Measurements from ENCODE around the gene ANKLE2. TPM values are rescaled to one million over a fixed set of nuclear protein-coding genes. Genes with fewer than 3 reads are reported as not detected.

The ANKLE2 gene
- total and polyA plus RNA-seq, 2 of the 8 experiments (the other 6 are each of a cell fraction or from before 2014, with no cell fraction given) = 41.0 to 64.9 TPM

DNA sequence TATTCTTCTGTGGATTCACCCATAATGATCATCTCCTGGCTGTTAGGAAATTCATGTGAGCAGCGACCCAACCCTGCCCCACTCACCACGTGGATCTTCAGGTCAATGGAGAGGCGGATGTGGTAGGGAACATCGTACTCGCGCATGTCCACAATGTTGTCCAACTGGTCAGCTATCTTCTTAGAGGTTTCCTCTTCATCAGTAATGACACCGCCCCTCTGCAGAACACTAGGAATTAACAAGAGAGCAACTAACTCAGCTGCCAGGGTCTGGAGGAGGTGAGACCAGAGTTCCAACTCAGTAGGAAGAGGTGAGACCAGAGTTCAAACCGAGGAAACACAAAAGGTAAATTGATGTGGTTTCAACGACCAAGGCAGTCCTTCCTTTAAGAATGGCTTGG lies 84.1 kb downstream of the ANKLE2 start:
- Histone ChIP-seq H3K56ac (replicated peaks; ENCODE audit: insufficient read length, low read depth, low read length) (no peak overlapping the region), H3K4me2 (ENCODE audit: insufficient read depth in 1 of 2, low read depth in 2 of 2, low read length in 2 of 2) (no peak overlapping the region), H3K9me3 (ENCODE audit: insufficient read depth in 2 of 2, low read depth in 1 of 2, low read length in 1 of 2) (no peaks in the 10 kb centered on the region), H3K14ac (ENCODE audit: insufficient read length) (no peak overlapping the region), H3K4me1 (replicated peaks in 1 of 4; ENCODE audit: control insufficient read depth in 3 of 4, insufficient read depth in 4 of 4, low read length in 3 of 4) (no peaks in the 10 kb centered on the region; a peak in 2 of 7 replicates), H2AK5ac (ENCODE audit: low read depth, low read length) (no peak overlapping the region), H2BK15ac (ENCODE audit: low read length) (no peak overlapping the region), H3K27me3 (replicated peaks in 1 of 4; ENCODE audit: control insufficient read depth in 3 of 4, extremely low read depth in 1 of 4, insufficient read depth in 3 of 4, low read length in 3 of 4) (no peaks in the 10 kb centered on the region), H4K8ac (ENCODE audit: extremely low read depth, insufficient read depth, low read length) (no peak overlapping the region), H3K23me2 (ENCODE audit: low read depth, low read length) (no peaks in the 10 kb centered on the region; the same call in 1 of the 2 replicates), H2BK5ac (ENCODE audit: low read depth, low read length) (no peak overlapping the region), H3K36me3 (ENCODE audit: control insufficient read depth in 2 of 4, insufficient read depth in 4 of 4, low read length in 3 of 4) (peaks cover 38 to 75% (median 52%) of the 10 kb centered on the region in 4 experiments), H3K4ac (replicated peaks; ENCODE audit: insufficient read length, low read depth, low read length) (no peak overlapping the region), H2BK12ac (ENCODE audit: low read depth, low read length) (no peak overlapping the region), H3K18ac (ENCODE audit: extremely low read depth, low read length) (no peak overlapping the region), H3K4me3 (ENCODE audit: extremely low read depth in 1 of 4, insufficient read depth in 2 of 4, low read depth in 3 of 4, low read length in 4 of 4) (no peak overlapping the region), H4K20me1 (replicated peaks in 1 of 2; ENCODE audit: control insufficient read depth in 1 of 2, insufficient read depth in 2 of 2, low read length in 2 of 2) (peaks cover 8 to 35% of the 10 kb centered on the region in 2 experiments), H4K5ac (ENCODE audit: insufficient read length, low read depth, low read length) (no peak overlapping the region), H3K79me2 (ENCODE audit: control insufficient read depth in 1 of 2, insufficient read depth in 2 of 2, low read length in 2 of 2) (peaks cover 16 to 39% of the 10 kb centered on the region in 2 experiments), H3K27ac (ENCODE audit: low read depth, low read length) (no peak overlapping the region), H4K91ac (replicated peaks; ENCODE audit: insufficient read length, low read length) (no peak overlapping the region), H2BK120ac (replicated peaks; ENCODE audit: low read depth, low read length) (no peak overlapping the region), H3K9ac (replicated peaks in 1 of 4; ENCODE audit: extremely low read depth in 1 of 4, low read depth in 3 of 4, low read length in 3 of 4) (no peak overlapping the region), H3K79me1 (ENCODE audit: low read depth, low read length) (peaks cover 10% of the 10 kb centered on the region), H2AFZ (ENCODE audit: low read length) (no peak overlapping the region), H3K23ac (ENCODE audit: insufficient read length) (no peak overlapping the region), H2BK20ac (ENCODE audit: low read length) (no peak overlapping the region)
- POLR2A ChIA-PET (ENCODE audit: partially characterized antibody) = interaction anchor here (1.4 kb wide), 1 partner anchor 26 kb away, joined by 3 read pairs; no protein-coding TSS in a partner anchor
- no peak for DNase-seq (ENCODE audit: low read depth in 1 of 2, low spot score in 2 of 2)
- CTCF ChIA-PET (ENCODE audit: partially characterized antibody) = interaction anchor here (1.3 kb wide), 1 partner anchor 8 kb away, joined by 3 read pairs; no protein-coding TSS in a partner anchor
- 89% methylated on average over 9 of the region's 9 CpGs; no CpG with 5 or more reads in 1 of the 2 experiments for WGBS, 2 experiments (ENCODE audit: extremely low coverage in 1 of 2, insufficient coverage in 1 of 2, insufficient read length in 1 of 2, insufficient replicate concordance in 2 of 2, low coverage in 1 of 2, low lambda C conversion rate in 2 of 2, missing lambda C conversion rate in 1 of 2)
- FAIRE-seq = no peak
- TF ChIP-seq JUN (IDR thresholded peaks at IDR 0.05; ENCODE audit: low read depth, low read length) (no peak), HDAC2 (IDR thresholded peaks at IDR 0.05; ENCODE audit: borderline replicate concordance in 1 of 2, low read depth in 2 of 2, low read length in 2 of 2) (no peak), CBX5 (IDR thresholded peaks at IDR 0.05; ENCODE audit: low read depth, low read length) (no peak), CBX8 (IDR thresholded peaks at IDR 0.05; ENCODE audit: borderline replicate concordance, low read depth, low read length) (no peak)

Measured in H1 (cell line).